ENCODE data around the gene ADGRD2.

The ADGRD2 gene

DNA sequence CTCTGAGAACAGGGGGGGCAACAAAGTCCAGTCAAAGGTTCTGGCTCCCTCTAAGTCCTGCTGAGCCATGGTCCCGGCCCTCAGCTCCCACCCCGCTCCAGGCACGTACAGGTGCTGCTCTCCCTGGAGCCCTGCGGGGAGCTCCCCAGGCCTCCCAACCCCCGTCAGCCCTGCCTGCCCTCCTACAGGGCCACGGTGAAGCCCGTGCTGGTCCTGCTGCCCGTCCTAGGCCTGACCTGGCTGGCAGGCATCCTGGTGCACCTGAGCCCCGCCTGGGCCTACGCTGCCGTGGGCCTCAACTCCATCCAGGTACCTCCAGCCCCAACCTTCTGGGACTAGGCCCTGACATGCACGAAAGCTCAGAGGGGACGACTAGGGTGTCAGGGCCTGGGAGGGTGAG is 20.1 kb downstream of the ADGRD2 start:
- TF ChIP-seq, protein P1, sequence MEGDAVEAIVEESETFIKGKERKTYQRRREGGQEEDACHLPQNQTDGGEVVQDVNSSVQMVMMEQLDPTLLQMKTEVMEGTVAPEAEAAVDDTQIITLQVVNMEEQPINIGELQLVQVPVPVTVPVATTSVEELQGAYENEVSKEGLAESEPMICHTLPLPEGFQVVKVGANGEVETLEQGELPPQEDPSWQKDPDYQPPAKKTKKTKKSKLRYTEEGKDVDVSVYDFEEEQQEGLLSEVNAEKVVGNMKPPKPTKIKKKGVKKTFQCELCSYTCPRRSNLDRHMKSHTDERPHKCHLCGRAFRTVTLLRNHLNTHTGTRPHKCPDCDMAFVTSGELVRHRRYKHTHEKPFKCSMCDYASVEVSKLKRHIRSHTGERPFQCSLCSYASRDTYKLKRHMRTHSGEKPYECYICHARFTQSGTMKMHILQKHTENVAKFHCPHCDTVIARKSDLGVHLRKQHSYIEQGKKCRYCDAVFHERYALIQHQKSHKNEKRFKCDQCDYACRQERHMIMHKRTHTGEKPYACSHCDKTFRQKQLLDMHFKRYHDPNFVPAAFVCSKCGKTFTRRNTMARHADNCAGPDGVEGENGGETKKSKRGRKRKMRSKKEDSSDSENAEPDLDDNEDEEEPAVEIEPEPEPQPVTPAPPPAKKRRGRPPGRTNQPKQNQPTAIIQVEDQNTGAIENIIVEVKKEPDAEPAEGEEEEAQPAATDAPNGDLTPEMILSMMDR (IDR thresholded peaks at IDR 0.05; ENCODE audit: control extremely low read depth, extremely low read depth, low read depth, missing control alignments), result no peak
- CTCF ChIA-PET, result interaction anchor here (1.8 kb wide), 1 partner anchor 11 kb away, joined by 4 read pairs; no protein-coding TSS in a partner anchor
- POLR2A ChIA-PET, result no interaction called here
- no peak for DNase-seq (ENCODE audit: extremely low spot score)

DNA sequence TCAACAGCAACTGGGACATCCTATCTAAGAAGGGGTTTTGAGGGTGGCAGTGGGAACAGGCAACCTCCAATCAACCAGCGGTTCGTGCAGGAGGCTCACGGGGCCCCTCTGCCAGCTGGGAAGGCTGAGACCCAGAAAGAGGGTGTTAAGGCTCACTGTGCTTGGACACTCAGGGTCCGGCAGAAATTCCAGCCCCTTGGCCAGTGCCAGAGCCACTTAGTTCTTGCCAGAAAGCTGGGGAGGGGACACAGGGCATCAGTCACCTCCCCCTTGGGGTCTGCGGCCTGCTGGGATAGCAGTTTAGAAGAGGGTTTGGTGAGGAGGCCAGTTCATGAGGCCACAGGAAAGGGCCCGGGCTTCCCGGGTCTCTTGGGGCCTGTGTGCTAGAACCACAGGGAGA is 20.5 kb downstream of the ADGRD2 start:
- ChIA-PET POLR2A (no interaction called here), CTCF (interaction anchor here (1.8 kb wide), 1 partner anchor 10 kb away, joined by 4 read pairs; no protein-coding TSS in a partner anchor)
- DNase-seq (ENCODE audit: extremely low spot score), result no peak
- TF ChIP-seq, protein P1 (IDR thresholded peaks at IDR 0.05; ENCODE audit: control extremely low read depth, extremely low read depth, low read depth, missing control alignments), result no peak

DNA sequence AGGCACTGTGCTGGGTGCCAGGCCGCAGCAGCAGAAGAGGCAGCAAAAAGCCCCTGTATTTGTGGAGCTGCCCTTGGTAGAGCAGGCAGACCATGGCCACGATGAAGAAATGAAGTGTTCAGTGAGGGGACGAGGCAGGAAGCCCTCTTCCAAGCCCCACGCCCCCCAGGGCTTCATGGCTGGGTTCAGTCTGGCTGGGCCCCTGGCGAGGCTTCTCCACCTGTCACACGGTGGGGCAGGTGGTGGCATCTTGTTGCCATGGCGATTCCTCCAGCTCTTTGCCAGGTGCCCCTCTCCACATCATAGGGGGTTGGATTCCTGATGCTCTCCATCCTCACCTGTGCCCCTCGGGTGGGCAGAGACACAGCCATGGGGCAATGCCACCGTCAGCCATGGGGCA is 21.5 kb downstream of the ADGRD2 start:
- POLR2A ChIA-PET, result no interaction called here
- TF ChIP-seq, protein P1 (IDR thresholded peaks at IDR 0.05; ENCODE audit: control extremely low read depth, extremely low read depth, low read depth, missing control alignments), result no peak
- CTCF ChIA-PET, result interaction anchor here (1.8 kb wide), 1 partner anchor 9 kb away, joined by 4 read pairs; no protein-coding TSS in a partner anchor
- no peak for DNase-seq (ENCODE audit: extremely low spot score)

DNA sequence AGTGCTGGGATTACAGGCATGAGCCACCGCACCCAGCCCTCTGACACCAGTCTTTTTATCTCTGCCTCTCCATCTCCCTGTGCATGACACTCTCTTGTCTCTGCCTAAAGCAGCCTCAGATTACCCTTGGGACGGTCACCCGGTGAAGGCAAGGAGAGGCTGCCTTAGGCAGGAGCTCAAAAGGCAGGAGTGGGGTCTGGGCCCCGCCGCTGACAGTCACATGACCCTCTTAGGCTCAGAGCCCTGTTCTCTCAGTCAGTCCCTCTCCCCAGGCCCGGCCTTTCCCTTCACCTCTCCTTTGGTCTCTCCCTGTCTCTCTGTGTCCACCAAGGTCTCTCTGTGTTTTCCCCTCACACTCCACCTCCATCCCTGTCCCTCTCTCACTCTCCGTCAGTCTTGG is 22.5 kb downstream of the ADGRD2 start:
- CTCF ChIA-PET, result no interaction called here
- POLR2A ChIA-PET, result interaction anchor here (0.5 kb wide), 1 partner anchor 1915 kb away, joined by 10 read pairs; no protein-coding TSS in a partner anchor

DNA sequence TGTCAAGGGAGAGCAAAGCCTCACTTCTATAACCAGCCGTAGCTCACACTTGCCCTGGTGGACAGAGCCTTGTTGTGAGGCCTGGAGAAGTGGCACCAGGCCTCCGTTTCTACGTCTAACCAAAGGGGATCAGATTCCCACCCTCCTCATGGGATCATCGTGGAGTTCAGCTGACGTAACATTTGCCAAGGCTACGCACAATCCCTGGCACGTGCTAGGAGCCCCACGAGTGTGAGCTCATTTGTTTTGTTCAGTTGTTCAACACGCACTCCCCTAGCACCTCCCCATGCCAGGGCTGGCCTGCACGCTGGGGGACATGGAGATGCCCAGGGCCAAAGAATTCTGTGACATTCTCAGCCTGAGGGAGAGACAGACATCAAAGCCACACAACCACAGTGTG is 23.1 kb downstream of the ADGRD2 start:
- DNase-seq (ENCODE audit: extremely low spot score), result no peak
- TF ChIP-seq, protein P1 (IDR thresholded peaks at IDR 0.05; ENCODE audit: control extremely low read depth, extremely low read depth, low read depth, missing control alignments), result no peak
- ChIA-PET CTCF (no interaction called here), POLR2A (interaction anchor here (0.5 kb wide), 1 partner anchor 1915 kb away, joined by 10 read pairs; no protein-coding TSS in a partner anchor)

More for the DNA sequence above, 22.5 kb downstream of the ADGRD2 start:
- TF ChIP-seq, protein P1 (IDR thresholded peaks at IDR 0.05; ENCODE audit: control extremely low read depth, extremely low read depth, low read depth, missing control alignments), result no peak
- no peak for DNase-seq (ENCODE audit: extremely low spot score)

DNA sequence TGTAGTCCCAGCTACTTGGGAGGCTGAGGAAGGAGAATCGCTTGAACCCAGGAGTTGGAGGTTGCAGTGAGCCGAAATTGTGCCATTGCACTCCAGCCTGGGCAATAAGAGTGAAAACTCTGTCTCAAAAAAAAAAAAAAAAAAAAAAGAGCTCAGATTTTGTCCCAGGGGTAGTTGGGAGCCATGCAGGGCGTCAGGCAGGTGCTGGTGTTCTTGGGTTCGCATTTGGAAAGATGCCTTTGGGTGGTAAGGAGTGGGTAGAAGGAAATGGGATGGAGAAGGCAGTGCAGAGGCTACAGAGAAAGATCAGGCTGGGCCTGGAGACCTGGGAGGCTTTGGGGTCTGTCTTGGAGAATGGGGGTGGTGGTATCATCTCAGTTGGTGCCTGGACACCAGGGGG is 23.9 kb downstream of the ADGRD2 start:
- DNase-seq (ENCODE audit: extremely low spot score), result no peak
- ChIA-PET POLR2A (no interaction called here), CTCF (no interaction called here)
- TF ChIP-seq, protein P1 (IDR thresholded peaks at IDR 0.05; ENCODE audit: control extremely low read depth, extremely low read depth, low read depth, missing control alignments), result no peak

Measured in GM10248 (cell line).